C1 segment of cervical spinal cord (tissue), 14 donors: ENCODE measurements around the gene HOXD8.

Experiments
- DNase-seq, 14 donors: peaks; one replicate each; lab custom pipeline; 2025; lab: John Stamatoyannopoulos, UW

The HOXD8 gene

GRCh38 chr2:176158855-176159662, 29.6 kb downstream of the HOXD8 start:
- DNase-seq: peak in 1 of 14 donors; percentile 55

DNA sequence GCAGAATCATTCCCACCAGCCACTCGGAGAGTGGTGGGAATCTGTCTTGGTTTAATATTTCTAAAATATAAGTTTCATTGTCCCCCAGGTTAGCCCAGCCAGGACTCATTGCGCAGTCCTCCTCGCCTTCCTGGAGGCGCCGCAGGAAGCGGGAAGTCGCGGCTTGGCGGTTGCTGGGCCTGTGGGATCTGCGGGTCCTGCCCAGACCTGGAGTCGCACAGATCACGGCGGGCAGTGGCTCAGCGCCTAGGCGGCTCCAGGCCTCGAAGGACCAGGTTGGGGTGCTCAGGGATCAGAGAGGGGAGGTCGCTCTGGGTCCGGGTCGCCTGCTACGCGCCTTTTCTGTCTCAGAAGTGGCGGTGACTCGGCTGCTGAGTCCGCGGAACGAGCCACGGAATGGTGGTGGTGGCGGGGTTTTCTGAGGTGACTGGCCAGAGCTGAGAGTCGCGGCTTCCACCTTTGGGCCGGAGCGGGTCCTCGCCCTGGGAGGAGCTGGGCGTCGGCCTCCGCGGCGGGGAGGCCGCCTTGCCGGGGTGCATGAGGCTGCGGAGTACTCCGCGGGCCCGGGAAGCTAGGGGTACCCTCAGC, 30.3 kb downstream of the HOXD8 start:
- DNase-seq: no peak

GRCh38 chr2:176160251-176160985, 30.9 kb downstream of the HOXD8 start:
- peak in 3 of 14 donors; percentile 20 to 41 (median 26) for DNase-seq

DNA sequence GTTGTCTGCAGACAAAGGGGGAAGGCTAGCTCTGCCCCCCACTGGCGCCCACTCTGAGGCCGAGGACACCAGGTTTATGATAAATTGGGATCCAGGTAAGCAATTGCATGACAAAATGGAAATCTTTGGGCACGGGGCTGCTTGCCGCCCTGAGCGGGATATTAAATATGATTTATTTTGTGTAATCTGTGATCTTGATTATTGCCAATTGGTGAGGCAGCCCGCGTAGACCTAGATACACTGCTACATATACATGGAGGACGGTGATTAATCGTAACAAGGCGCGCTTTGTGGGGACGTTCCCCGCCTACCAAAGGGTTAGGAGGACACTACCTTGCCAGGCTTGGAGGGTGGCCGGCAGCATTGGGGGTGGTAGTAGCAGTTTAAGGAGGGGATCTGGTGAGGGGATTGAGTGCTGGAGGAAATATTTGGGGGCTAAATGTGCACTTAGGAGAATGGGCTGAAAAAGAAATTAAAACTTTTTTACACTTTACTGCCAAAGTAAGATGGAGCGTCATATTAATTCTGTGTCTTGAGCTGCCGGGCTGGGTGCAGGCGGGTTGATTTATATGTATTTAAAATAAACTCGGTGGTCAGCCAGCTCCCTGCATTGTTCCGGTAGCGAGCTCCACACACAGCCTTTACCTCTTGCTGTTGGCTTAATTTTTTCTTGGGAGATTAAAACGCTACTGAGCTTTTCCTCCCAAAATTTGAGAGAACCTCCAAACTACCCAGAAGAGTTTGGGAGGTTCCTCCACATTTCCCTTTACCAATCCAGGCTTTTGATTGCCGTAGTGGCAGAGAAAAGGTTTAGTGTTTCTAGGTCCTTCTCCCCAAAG, 31.7 kb downstream of the HOXD8 start:
- DNase-seq: no peak

DNA sequence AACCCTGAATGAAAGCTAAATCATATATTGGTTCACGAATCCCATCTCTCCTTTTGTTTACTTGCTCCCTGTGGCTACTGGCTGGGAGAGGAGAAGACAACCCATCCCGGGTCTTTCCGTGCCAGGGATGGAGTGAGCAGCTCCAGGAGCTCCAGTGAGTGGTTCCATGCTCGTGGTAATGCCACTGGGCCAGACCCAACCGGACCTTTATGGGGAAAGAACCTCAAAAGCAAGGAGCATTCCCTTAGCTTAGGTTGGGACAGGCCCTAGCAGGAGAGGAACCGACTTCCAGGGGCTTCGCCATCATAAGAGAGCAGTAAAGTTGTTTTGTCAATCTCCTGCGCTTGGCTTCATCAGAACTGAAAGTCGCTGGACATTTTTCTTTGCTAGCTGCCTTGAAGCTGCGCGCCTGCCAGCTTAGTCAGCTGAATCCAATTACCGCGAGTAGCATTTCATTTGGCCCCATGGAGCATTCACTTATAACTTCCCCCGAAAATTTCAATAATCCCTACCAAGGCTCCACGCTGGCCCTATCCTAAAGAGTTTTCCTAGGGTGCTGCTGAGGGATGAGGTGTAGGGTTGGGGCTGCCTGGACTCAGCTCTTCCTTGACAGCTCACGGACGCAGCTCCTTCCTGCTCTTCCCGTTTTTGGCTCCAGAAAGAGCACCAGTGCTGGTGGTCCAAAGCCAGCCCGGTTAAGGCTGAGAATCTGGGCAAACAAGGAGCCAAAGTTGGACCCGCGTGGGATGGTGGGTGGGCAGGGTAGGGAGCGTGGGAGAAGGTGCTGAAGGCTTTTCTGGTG, 32.5 kb downstream of the HOXD8 start:
- peak in 3 of 14 donors; percentile 21 to 23 (median 22) for DNase-seq

- peak in 1 of 14 donors; percentile 12 for DNase-seq
Observed at GRCh38 chr2:176162911-176163671, 33.6 kb downstream of the HOXD8 start.

DNA sequence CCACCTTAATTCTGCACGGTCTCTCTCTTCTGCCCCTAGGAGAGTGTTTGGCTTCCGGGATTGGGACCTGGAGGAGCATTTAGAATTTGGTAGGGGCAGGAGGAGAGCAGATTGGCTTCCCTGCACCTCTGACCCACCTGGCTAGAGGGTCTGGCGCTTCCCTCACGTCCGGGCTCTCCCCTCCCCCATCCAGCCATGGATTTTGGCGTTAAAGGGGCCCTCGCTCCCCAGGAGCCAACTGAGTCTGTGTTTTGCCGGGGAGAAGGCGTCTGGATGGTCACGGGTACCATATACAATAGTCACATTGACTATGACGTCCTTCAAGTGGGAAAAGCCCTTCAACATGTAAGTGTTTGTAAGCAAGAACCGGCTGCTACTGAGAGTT, 34.2 kb downstream of the HOXD8 start:
- no peak for DNase-seq

DNA sequence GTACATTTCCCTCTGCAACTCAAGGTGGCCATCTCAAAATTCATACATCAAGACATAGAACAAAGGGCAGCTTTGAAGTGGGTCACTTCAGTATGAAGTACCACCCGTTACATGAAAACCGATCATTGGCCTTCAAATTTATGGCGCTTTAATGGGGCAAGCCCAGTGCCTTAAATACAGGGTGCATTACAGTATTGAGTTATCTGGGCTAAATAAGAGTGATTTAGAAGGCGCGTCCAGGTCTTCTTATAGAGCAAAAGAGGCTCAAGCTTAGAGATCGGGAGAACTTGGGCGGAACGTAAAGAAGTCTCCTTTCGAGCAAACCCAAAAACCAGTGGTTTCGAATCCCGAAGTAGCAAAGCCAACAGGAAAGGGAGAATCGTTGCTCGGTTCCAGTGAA, 34.7 kb downstream of the HOXD8 start:
- DNase-seq: no peak

GRCh38 chr2:176164611-176165369, 35.3 kb downstream of the HOXD8 start:
- DNase-seq: no peak

- DNase-seq: peak in 4 of 14 donors; percentile 17 to 55 (median 28)
Observed at GRCh38 chr2:176165370-176166050, 36.0 kb downstream of the HOXD8 start.

- DNase-seq: no peak
Observed at GRCh38 chr2:176166272-176166671, 36.8 kb downstream of the HOXD8 start.

GRCh38 chr2:176167398-176167797, 37.9 kb downstream of the HOXD8 start:
- DNase-seq: no peak

GRCh38 chr2:176169181-176169580, 39.7 kb downstream of the HOXD8 start:
- DNase-seq: no peak

GRCh38 chr2:176169711-176170110, 40.2 kb downstream of the HOXD8 start:
- no peak for DNase-seq

- no peak for DNase-seq
Observed at GRCh38 chr2:176170602-176171305, 41.2 kb downstream of the HOXD8 start.

DNA sequence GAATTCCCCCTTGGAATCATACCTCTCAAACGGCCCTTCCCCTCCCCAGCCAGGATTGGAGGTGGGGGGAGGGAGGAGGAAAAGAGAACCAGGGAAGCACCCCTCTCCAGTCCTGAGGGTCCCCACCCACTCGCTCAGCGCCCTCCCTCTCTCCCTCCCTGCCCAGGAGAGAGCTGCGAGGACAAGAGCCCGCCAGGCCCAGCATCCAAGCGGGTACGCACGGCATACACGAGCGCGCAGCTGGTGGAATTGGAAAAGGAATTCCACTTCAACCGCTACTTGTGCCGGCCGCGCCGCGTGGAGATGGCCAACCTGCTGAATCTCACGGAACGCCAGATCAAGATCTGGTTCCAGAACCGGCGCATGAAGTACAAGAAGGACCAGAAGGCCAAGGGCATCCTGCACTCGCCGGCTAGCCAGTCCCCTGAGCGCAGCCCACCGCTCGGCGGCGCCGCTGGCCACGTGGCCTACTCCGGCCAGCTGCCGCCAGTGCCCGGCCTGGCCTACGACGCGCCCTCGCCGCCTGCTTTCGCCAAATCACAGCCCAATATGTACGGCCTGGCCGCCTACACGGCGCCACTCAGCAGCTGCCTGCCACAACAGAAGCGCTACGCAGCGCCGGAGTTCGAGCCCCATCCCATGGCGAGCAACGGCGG, 42.0 kb downstream of the HOXD8 start:
- peak in 7 of 14 donors; percentile 29 to 70 (median 56) for DNase-seq
